Measurements from ENCODE around the gene MUTYH.
"Not testable (repeated sequence)": the region's sequence is repeated elsewhere in the genome, so short reads cannot be mapped to it uniquely, and the experiment has no call there.

Gene MUTYH

GRCh38 chr1:45321444-45321843 is 18.8 kb downstream of the MUTYH start:
- DNase-seq (ENCODE audit: low read depth), result no peak

DNA sequence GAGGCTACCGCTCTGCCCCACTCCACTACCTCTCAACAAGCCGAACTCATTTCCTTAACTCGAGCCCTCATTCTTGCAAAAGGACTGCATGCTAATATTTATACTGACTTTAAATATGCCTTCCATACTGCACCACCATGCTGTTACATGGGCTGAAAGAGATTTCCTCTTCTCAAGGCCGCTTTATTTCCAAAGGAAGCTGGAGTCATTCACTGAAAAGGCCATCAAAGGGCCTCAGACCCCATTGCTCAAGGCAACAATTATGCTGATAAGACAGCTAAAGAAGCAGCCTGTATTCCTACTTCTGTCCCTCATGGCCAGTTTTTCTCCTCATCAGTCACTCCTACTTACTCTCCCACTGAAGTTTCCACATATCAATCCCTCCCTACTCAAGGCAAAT is 20.5 kb downstream of the MUTYH start:
- no peak for DNase-seq (ENCODE audit: low read depth)

GRCh38 chr1:45317166-45317565 is 23.1 kb downstream of the MUTYH start:
- DNase-seq (ENCODE audit: low read depth), result no peak

DNA sequence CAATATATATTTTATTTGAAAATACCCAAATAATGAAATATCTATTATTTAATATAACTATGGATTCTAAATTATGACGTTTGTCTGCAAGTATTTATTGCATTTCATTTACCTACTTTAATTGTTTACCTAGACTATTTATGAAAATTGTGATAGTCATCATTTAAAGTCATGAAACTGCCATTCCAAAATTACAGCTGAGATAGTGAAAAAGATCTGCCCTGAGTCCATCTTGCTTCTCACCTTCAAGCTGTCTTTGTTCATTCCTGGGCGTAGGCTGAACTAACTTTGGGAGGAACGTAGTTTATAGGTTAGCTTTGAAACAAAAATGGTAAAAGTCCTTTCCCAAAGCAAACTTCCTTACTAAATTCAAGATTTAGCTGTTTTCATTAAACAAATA is 26.0 kb downstream of the MUTYH start:
- DNase-seq (ENCODE audit: low read depth), result no peak

- no peak for DNase-seq (ENCODE audit: low read depth)
These were observed 33.3 kb downstream of the MUTYH start for GRCh38 chr1:45306905-45307304.

- DNase-seq (ENCODE audit: low read depth), result no peak
These were observed 33.9 kb downstream of the MUTYH start for GRCh38 chr1:45306319-45306718.

- no peak for DNase-seq (ENCODE audit: low read depth)
These were observed 35.0 kb downstream of the MUTYH start for GRCh38 chr1:45305231-45305630.

GRCh38 chr1:45304311-45305081 is 35.7 kb downstream of the MUTYH start:
- no peak for DNase-seq (ENCODE audit: low read depth)

DNA sequence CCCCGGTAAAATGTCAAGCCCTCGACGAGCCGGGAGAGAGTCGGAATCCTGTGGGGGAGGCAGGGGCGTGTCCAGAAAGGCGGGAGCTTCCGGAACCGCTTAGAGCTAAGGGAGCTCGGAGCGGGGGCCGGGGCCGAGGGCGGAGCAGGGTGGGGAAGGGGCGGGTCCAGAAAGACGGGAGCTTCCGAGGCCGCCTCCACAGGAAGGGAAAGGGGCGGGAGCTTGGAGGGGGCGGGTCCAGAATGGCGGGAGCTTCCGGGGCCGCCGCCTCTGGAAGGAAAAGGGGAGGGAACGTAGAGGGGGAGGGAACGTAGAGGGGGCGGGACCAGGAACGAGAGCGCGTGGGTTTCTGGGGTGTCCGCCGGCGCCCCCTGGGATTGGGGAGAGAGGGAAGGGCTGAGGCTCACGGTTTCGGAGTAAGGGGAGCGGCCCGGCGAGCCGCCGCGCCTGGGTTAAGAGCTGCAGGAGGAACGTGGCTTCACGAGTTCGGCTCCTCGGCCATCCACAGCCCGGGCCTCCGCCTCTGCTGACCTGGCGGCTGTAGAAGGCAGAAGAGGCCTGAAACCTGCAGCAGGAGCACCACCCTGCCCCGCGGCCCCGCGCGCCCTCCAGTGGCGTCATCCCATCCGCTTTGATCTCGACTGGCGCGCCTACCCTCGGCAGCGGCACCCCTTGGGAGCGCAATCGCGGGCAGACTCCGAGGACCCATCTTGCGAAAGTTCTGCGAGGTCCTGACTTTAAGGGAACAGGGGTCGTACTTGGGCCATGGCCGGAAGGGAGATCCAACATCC is 36.5 kb downstream of the MUTYH start:
- DNase-seq (ENCODE audit: low read depth), result peak; percentile 94

DNA sequence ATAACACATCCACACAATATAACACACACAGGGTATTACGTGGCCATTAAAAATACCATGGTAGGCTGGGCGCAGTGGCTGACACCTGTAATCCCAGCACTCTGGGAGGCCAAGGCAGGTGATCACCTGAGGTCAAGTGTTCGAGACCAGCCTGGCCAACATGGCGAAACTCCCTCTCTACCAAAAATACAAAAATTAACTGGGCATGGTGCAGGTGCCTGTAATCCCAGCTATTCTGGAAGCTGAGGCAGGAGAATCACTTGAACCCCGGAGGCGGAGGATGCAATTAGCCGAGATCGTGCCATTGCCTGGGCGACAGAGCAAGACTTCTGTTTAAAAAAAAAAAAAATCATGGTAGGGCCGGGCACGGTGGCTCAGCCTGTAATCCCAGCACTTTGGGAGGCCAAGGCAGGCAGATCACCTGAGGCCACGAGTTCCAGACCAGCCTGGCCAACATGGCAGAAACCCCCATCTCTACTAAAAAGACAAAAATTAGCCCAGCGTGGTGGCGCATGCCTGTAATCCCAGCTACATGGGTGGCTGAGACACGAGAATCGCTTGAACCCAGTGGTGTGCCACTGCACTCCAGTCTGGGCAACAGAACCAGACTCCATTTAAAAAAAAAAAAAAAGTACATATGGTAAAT is 37.6 kb downstream of the MUTYH start:
- DNase-seq (ENCODE audit: low read depth), result no peak

GRCh38 chr1:45300669-45300997 is 39.6 kb downstream of the MUTYH start:
- no peak for DNase-seq (ENCODE audit: low read depth)

DNA sequence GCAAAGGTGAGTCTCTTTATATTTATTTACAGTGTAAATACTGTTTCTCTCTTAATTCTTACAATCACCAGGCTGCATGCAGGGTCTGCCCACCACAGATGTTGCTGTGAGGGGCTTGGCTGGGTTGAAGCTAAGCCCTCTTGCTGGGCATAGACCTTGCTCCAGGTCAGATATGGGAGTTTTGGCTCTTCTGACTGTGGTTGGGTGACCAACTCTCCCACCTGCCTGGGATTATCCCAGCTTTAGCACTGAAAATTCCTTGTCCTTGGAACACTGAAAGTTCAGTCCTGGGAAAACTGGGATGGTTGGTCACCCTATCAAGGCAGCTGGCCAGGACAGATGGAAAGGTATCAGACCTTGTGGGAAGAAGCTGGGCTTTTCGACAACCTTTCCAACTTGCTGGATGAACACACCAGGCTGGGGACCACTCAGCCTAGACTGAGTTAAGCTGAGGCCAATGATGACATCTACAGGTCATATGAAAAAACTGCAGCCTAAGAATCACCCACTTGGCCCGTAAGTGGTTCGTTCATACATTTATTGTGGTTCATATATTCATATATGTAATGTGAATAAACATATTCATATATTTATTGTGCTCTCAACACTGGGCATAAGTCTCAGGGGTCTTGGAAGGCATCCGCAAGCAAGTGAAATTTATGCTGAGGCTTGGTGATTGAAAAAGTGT is 40.1 kb downstream of the MUTYH start:
- DNase-seq (ENCODE audit: low read depth), result peak; percentile 44

DNA sequence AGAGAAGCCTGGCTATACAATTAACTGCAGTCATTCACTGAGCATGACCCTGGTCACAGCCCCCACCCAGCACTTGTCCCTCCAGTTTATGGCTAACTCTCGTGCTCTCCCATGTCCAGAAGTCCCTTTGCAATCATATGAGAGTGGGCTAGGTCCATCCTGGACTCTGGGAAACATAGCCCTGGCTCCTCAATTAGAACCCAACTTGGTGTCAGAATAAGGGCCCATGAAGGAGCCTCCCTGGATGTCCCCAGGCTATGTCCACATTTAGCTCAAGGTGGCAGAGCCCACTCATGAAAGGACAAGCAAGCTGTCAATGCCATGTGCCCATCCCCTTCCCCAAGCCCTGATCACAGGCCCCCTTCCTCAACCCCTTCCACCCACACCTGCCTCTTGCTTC is 40.9 kb downstream of the MUTYH start:
- no peak for DNase-seq (ENCODE audit: low read depth)

DNA sequence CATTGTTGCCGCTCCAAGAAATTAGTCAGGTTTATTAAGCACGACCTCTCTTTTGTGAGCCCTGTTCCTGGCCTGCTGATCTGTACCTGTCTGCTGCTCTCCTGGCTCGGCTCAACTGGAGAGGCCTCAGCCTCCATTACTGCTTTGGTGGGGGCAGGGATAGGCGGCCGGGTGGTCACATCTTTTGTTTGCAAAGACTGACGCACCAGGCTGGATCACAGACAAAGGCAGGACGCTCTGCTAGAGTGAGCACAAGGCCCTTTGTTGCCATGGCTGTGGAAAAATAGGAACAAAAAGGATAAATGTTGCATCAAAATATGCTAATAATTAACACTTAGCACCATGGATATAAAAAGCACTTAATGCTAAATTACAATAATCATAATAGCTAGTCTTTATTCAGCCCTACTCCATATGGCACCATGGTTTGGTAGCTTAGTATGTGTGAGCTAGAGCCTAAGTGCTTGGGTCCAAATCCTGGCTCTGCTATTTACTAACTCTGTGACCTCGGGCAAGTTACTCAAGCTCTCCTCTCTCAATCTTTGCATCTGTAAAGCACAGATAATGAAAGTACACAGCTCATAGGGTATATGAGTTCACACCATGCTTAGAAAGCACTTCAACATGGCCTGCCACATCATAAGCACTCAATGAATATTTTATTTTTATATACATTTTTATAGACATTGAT is 42.4 kb downstream of the MUTYH start:
- no peak for DNase-seq (ENCODE audit: low read depth)

DNA sequence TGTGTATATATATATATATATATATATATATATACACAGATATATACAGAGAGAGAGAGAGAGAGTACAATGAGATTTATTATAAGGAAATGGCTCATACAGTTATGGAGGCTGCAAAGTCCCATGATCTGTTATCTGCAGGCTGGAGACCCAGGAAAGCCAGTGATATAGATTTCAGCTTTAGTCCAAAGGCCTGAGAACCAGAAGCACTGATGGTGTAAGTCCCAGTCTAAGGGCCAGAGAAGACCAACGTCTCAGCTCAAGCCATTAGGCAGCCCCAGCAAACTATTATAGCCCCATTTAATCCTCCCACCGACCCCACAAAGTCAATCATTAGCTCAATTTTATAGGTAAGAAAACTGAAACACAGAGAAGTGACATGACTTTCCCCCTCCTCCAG is 48.5 kb downstream of the MUTYH start:
- no peak for DNase-seq (ENCODE audit: low read depth)

DNA sequence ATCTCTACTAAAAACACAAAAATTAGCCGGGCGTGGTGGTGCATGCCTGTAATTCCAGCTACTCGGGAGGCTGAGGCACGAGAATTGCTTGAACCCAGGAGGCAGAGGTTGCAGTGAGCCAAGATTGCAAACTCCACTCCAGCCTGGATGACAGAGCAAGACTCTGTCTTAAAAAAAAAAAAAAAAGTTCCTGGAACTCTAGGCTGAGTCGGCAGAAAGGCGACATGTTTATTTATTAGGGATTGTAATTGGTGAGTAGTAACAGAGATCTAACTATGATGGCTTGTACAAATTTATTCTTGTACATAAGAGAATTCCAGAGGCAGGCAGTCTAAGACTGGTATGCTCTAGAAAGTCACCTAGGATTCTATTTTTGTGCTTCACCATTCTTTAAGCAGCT is 49.2 kb downstream of the MUTYH start:
- not testable (repeated sequence) for DNase-seq (ENCODE audit: low read depth)

DNA sequence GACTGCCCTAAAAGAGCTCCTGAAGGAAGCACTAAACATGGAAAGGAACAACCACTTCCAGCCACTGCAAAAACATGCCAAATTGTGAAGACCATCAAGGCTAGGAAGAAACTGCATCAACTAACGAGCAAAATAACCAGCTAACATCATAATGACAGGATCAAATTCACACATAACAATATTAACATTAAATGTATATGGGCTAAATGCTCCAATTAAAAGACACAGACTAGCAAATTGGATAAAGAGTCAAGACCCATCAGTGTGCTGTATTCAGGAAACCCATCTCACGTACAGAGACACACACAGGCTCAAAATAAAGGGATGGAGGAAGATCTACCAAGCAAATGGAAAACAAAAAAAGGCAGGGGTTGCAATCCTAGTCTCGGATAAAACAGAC is 53.7 kb downstream of the MUTYH start:
- not testable (repeated sequence) for DNase-seq (ENCODE audit: low read depth)

DNA sequence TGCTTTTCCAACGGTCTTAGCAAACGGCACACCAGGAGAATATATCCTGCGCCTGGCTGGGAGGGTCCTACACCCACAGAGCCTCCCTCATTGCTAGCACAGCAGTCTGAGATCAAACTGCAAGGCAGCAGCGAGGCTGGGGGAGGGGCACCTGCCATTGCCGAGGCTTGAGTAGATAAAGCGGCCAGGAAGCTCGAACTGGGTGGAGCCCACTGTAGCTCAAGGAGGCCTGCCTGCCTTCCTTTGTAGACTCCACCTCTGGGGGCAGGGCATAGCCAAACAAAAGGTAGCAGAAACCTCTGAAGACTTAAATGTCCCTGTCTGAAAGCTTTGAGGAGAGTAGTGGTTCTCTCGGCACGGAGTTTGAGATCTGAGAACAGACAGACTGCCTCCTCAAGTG is 55.4 kb downstream of the MUTYH start:
- DNase-seq (ENCODE audit: low read depth), result not testable (repeated sequence)

DNA sequence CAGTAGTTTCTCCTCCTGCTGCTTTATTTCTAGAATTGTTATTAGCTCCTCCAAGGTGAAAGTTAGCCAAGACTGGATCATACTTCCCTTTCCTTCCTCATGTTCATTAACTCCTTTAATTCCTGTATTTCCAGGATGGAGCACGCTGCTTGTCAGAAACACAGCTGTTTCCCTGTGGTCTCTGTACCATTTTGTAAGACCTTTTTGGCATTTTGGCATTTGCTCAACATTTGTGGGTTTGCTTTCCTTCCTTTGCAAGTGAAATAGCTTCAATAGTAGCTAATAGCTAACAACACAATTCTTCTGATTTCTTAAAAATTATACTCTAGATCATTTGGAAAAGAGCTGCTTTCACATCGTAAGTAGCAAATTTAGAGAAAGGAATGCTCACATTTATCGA is 57.9 kb downstream of the MUTYH start:
- no peak for DNase-seq (ENCODE audit: low read depth)
